Right lung (tissue), 5 donors: Measurements from ENCODE around the gene BOLA2B. TPM values are rescaled to one million over a fixed set of nuclear protein-coding genes. Genes with fewer than 3 reads are reported as not detected.

Source experiments
- DNase-seq, 2 donors: peaks; one replicate each; pipeline ENCODE4 v3.0.0-alpha.2; 2013
- polyA plus RNA-seq, 5 donors: library from polyadenylated mRNA; unstranded; fragments of 120-200 nt; gene quantifications; one replicate each; pipeline versions ENCODE4 v1.2.1 to v1.2.3, GENCODE V29; 2013; ENCODE audit warnings: inconsistent platforms in 1 of 5, low replicate concordance in 1 of 5; ENCODE audit not compliant: insufficient read length in 5 of 5, insufficient read depth in 1 of 5

BOLA2B gene
- polyA plus RNA-seq, 5 donors, result 13.1 to 37.9 (median 20.1) TPM

- no peak for DNase-seq
Measured at GRCh38 chr16:30145657-30146056, 47.8 kb downstream of the BOLA2B start.

- no peak for DNase-seq
Measured at GRCh38 chr16:30144917-30145316, 48.5 kb downstream of the BOLA2B start.

- no peak for DNase-seq
Measured at GRCh38 chr16:30144017-30144416, 49.4 kb downstream of the BOLA2B start.

- no peak for DNase-seq
Measured at GRCh38 chr16:30143347-30143702, 50.1 kb downstream of the BOLA2B start.

Other genes with a start within 250 kb of the BOLA2B start
- 100 to 1,000 TPM in 4 of 5 donors, 10 to 100 TPM in 1; 94.6 to 126 (median 108) TPM for gene TMEM219, start 231.6 kb downstream of the BOLA2B start, polyA plus RNA-seq
- 10 to 100 TPM; 42.8 to 66.2 (median 54.0) TPM for gene TAOK2, start 219.8 kb downstream of the BOLA2B start, polyA plus RNA-seq
- 10 to 100 TPM; 16.8 to 22.5 (median 19.8) TPM for gene HIRIP3, start 198.0 kb downstream of the BOLA2B start, polyA plus RNA-seq
- 10 to 100 TPM; 45.5 to 70.9 (median 48.1) TPM for gene INO80E, start 197.4 kb downstream of the BOLA2B start, polyA plus RNA-seq
- 1 to 10 TPM; 1.4 to 5.3 (median 3.8) TPM for gene DOC2A, start 182.6 kb downstream of the BOLA2B start, polyA plus RNA-seq
- not detected for gene C16orf92, start 170.5 kb downstream of the BOLA2B start, polyA plus RNA-seq
- gene TLCD3B, start 162.4 kb downstream of the BOLA2B start, polyA plus RNA-seq, result under 1 TPM; 0.66 to 0.97 (median 0.79) TPM
- gene ALDOA, start 127.9 kb downstream of the BOLA2B start, polyA plus RNA-seq, result 100 to 1,000 TPM; 251 to 539 (median 362) TPM
- 10 to 100 TPM; 60.9 to 90.8 (median 68.7) TPM for gene PPP4C, start 117.7 kb downstream of the BOLA2B start, polyA plus RNA-seq
- 1 to 10 TPM in 4 of 5 donors, under 1 TPM in 1; 0.85 to 2.0 (median 1.3) TPM for gene TBX6, start 101.7 kb downstream of the BOLA2B start, polyA plus RNA-seq
- 10 to 100 TPM; 49.0 to 73.2 (median 55.0) TPM for gene YPEL3, start 97.5 kb downstream of the BOLA2B start, polyA plus RNA-seq
- 10 to 100 TPM; 11.0 to 18.4 (median 15.6) TPM for gene GDPD3, start 80.1 kb downstream of the BOLA2B start, polyA plus RNA-seq
- gene MAPK3, start 70.4 kb downstream of the BOLA2B start, polyA plus RNA-seq, result 100 to 1,000 TPM in 4 of 5 donors, 10 to 100 TPM in 1; 98.2 to 120 (median 114) TPM
- gene CORO1A, start 10.1 kb downstream of the BOLA2B start, polyA plus RNA-seq, result 10 to 100 TPM; 14.0 to 27.0 (median 17.9) TPM
- gene SLX1A, start 209 bp upstream of the BOLA2B start, polyA plus RNA-seq, result 10 to 100 TPM; 12.7 to 28.5 (median 21.3) TPM
- gene SULT1A3, start 5.6 kb upstream of the BOLA2B start, polyA plus RNA-seq, result 10 to 100 TPM in 4 of 5 donors, 1 to 10 TPM in 1; 7.7 to 14.7 (median 10.4) TPM
- gene NPIPB13, start 54.8 kb upstream of the BOLA2B start, polyA plus RNA-seq, result 10 to 100 TPM; 13.8 to 29.2 (median 21.1) TPM
- 10 to 100 TPM; 45.3 to 56.7 (median 49.8) TPM for gene CD2BP2, start 161.6 kb upstream of the BOLA2B start, polyA plus RNA-seq
- gene TBC1D10B, start 176.8 kb upstream of the BOLA2B start, polyA plus RNA-seq, result 10 to 100 TPM; 23.9 to 43.1 (median 32.6) TPM
- gene MYL11, start 181.1 kb upstream of the BOLA2B start, polyA plus RNA-seq, result 100 to 1,000 TPM in 1 of 5 donors, 1 to 10 TPM in 2, under 1 TPM in 1, not detected in 1; 0.24 to 353 (median 6.6) TPM
- gene SEPTIN1, start 188.9 kb upstream of the BOLA2B start, polyA plus RNA-seq, result 1 to 10 TPM; 2.0 to 4.0 (median 2.7) TPM
- gene ZNF48, start 201.8 kb upstream of the BOLA2B start, polyA plus RNA-seq, result 10 to 100 TPM in 1 of 5 donors, 1 to 10 TPM in 4; 6.4 to 10.7 (median 7.8) TPM
- gene ZNF771, start 213.9 kb upstream of the BOLA2B start, polyA plus RNA-seq, result 1 to 10 TPM; 4.2 to 9.7 (median 4.9) TPM
- 10 to 100 TPM; 27.0 to 53.7 (median 37.8) TPM for gene DCTPP1, start 236.4 kb upstream of the BOLA2B start, polyA plus RNA-seq